Stimulated activated CD8-positive, alpha-beta memory T cell treated with anti-CD3 and anti-CD28 coated beads, Interleukin-12 subunit alpha, Interleukin-12 subunit beta, amount 100 ng/mL, for 24 hours (primary cell): ENCODE data around the gene ODF2L.

Source experiments
- DNase-seq: peaks from one replicate; pipeline ENCODE4 v3.0.0-alpha.2; 2020; ENCODE audit errors: extremely low read depth

Gene ODF2L, protein sequence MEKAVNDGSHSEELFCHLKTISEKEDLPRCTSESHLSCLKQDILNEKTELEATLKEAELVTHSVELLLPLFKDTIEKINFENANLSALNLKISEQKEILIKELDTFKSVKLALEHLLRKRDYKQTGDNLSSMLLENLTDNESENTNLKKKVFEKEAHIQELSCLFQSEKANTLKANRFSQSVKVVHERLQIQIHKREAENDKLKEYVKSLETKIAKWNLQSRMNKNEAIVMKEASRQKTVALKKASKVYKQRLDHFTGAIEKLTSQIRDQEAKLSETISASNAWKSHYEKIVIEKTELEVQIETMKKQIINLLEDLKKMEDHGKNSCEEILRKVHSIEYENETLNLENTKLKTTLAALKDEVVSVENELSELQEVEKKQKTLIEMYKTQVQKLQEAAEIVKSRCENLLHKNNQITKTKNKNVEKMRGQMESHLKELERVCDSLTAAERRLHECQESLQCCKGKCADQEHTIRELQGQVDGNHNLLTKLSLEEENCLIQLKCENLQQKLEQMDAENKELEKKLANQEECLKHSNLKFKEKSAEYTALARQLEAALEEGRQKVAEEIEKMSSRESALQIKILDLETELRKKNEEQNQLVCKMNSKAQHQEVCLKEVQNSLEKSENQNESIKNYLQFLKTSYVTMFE

DNA sequence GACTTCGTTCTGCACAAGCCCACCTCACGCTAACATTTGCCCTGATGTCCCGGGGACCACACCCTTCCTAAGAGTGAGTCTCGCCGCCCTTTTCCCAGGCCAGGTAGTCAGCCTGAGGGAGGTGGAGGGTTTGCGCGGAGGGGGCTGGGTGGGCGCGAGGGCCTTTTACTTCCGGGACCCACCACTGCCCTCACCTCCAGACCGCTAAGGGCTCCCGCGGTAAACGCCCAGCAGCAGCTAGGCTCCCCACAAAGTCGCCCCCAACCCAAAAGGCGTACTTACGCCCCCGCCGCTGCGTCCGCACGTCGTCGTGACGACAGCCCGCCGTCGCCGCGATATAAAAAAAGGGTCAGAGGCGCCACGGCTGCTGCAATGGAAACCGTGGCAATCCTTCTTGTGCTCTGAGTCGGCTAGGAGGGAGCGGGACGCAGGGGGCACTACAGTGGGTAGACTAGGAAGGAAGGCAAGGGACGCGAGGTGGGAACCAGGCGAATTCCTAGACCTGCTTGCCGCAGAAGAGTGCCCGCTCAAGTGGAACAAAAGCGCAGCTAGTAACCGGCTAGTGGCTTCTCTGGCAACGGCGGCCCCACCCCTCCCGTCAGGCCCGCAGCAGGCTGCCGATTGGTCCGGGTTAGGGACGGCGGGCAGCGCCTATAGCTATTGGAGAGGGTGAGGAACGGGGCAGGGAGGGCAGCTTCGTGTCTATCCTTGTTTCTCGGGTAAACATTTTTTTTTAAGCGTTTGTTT is at the start of gene ODF2L:
Gene ODF2L (minus strand): TSS at position 573 of the 747 bp plus-strand sequence. CDS start 9,296 bp downstream, outside the sequence.
- DNase-seq, result peak; percentile 71

DNA sequence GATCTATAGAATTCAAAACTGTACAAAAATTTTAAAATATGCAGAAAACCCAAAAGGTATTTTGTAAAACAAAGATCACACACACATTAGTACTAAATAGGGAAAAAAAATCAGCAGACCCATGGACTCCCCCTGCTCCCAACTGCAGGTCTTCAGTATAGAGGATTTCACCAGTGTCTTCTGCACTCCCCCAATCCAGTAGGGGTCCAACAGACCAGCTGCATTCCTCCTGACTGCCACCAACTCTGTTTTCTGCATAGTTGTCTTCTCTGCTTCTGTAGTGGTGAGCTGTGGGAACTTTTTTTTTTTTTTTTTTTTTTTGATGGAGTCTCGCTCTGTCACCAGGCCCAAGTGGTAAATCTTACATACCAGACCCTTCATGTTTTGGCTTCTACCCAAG is 49.8 kb upstream of the ODF2L start:
- DNase-seq, result no peak

DNA sequence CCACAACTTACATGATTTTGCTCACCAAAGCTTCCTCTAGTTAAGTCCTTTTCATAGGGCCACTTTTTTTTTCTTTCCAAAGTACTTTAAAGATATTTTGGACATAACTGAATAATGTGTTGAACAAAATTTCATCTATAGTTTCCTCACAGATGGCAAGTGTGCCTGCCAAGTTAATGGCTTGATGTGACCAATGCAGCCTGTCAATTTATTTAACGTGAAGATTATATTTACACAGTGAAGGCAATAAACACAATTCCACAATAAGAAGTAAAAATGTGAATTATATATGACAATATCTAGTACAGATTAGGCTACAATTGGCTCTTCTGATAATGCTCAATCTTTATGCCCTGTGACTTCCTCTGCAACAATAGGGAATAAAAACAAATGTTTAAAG is 45.9 kb upstream of the ODF2L start:
- no peak for DNase-seq

DNA sequence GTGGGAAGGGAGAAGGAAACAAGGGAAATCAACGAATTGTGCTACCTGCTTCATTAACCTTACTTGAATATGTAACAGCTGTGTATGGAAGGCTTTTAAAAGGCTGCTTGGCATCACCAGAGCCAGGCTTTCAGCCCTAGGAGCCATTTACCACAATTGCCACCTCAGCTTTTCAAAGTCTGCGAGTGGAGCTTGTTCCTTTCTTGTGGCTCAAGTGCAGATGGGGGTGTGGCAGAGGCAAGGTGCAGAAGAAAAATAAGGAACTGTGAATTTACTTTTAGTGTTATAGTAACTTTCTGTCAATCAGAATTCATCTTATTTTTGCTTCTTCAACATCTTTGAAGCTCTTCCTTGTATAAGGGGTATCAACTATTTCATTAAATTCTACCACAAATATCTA is 45.5 kb upstream of the ODF2L start:
- DNase-seq, result no peak

DNA sequence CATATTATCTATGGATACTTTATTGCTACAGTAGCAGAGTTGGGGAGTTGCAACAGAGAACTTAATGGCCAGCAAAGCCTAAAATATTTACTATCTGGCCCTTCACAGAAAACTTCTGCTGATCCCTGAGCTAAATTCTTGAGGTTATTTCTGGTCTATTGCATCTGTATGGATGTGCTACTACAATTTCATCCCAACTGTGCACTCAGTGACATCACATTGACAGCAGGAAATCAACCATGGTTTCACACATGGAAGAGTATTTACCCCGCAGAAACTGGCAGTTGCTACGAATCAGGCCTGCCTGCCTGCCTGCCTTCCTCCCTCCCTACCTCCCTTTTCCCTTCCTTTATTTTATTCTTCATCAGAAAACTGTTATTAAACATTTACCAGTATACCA is 39.9 kb upstream of the ODF2L start:
- no peak for DNase-seq

DNA sequence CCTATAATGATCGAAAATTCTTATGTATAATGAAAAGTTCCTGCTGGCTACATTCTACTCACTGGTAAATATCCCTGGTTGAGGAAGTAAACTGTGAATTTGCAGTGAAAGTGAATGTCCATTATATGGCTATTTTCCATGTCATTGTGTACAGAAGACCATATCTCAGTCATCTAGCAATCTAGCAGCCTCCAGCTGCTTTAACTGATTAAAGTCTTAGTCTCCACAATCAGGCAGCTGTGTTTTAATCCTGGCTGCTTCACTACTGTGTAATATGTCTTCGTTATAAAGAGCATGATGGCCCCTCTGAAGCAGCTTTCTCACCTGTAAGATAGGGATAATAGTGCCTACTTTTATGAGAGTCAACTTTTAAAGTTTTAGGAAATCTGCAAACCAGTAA is 39.2 kb upstream of the ODF2L start:
- no peak for DNase-seq

DNA sequence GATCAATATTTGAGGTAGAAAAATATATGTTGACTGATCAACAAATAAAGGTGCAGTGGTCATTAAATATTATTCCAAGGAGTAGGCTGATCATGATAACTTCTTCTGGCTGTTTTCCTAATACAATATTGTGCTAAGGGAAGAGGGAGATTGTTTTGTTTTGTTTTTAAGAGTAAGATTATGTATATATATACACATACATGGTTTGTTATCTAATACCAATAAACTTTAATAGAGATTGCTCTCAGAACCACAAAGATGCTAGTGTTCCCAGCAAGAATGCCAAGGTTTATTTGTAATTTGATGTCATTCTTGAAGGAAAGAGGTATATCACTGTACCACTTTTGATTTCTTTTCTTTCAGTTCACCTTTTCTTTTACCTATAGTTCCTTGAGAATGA is 37.9 kb upstream of the ODF2L start:
- DNase-seq, result no peak

DNA sequence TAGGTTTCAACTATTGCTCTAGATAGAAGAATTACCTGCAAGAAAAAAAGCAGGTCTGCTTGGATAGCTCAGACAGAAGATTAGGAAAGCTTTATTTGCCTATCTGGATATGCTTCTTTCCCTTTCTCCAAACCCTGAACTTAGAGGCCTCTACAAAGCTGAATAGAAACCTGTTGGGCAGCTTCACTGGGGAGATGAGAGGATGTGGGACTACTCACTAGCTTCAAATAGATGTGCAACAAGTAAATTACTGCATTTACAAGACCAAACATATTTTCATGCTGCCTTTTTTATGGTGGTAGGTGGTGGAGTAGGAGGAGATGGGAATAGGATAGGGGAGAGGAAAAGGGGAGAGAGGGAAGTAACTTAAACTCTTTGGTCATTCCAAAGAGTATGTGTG is 34.3 kb upstream of the ODF2L start:
- DNase-seq, result no peak

DNA sequence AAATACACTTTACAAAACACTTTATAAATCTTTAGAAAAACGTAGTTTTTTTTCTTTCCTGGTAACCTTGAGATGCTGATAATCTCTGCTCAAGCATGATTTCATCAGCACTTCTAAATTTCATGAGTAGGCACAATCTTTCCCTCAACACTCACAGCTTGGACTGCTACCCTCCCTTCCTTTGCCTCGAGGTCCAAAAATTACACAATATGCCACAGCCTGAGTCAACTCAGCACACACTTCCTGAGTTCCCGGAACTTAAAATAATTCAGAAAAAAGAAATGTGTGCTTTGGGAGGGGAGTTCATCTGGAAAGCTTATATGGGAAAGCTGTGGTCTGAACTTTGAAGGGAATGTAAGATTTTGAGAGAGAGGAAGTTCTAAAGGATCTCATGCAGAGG is 33.7 kb upstream of the ODF2L start:
- DNase-seq, result no peak

DNA sequence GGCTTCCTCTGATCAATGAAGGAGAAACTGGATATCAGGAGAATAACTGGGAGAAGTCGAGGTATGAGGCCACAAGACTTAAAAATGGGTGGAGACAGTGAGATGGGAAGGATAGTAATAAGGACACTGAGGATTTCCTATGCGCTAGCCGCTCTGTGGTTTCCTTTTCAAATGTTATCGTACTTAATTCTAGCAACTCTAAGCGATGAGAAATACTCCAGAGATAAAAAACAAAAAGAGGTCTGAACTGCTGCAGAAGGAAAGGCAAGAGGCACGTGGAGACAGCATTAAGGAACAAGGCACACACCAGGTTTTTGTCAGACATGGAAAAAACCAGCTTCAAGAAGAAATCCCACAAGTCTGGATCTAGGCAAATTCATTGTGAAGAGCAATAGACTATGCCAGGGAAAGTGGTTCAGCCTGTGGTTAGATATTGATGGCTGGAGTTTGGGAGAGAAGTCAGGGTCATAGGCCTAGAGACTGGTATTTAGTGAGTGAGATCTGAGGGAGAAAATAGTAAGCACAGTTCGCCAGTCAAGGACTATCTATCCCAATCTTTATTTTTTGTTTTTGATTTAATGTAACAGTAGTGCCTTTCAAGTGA is 33.1 kb upstream of the ODF2L start:
- DNase-seq, result no peak

DNA sequence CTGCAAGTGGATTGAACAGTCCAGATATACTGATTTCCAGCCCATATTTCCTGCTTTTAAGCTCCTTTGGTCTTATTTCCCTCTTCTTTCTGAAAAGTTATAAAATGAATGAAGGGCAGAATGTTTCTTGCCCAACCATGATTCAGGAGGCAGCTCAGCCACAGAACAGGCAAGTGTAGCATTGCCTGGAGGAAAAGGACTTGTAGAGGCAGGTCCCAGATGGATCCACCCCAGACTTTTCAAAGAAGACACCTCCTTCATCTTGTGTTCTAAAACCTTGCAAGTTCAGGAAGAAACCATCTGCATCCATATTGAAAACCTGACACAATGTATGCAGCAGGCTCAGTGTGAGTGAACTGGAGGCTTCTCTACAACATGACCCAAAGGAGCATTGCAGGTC is 27.8 kb upstream of the ODF2L start, which contains the start of gene CLCA2:
Gene CLCA2 (plus strand): TSS at position 299 of the 400 bp plus-strand sequence. CDS start 77 bp downstream, at position 376.
- no peak for DNase-seq

DNA sequence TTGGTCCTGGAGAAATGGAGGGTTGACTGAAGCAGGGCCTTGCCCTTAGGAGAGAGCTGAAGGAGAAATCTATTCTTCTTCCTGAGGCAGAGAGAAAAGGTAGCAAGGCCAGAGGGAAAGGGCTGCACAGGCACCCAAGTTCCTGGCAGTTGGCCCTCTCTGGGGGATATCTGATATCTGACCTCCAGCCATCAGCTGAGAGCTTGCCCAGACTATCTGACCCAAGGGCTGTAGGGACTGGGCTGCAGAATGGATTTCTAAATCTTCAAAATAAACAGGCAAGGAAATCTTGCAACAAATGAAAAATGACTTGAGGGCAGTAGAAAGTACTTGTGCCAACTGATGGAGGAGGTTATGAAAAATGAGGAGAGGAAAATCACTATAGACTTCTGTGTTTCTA is 27.4 kb upstream of the ODF2L start:
- DNase-seq, result no peak

DNA sequence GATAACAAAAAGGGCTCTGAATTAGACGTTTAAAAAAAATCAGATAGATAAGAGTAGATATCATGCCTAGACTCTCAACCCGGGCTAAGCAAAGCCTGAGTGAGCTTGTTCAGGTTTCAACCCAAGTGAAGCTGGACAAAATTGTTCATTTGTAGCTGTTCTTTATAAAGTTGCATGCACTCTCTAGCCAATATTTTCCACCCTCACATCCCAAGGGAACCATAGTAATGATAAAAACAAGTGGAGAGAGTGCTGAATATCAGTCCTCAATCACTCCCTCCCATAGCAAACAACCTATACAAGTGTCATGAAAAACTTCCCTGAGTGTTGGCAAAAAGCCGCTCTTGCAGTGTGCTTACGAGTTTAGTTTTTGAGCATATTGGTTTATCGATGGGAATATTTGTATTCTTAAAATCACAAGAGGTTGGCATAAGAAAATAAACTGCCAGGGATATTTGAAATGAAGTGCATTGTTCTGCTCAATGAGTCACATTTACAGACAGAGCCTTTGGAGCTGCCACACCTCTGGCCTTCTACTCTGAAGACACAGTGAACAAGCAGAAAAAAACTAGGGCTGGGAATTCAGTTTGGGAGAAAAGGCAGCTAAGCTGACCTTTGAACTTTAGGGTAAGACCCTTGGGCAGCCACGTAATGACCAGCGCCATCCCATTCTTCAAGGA is 25.6 kb upstream of the ODF2L start:
- DNase-seq, result no peak

DNA sequence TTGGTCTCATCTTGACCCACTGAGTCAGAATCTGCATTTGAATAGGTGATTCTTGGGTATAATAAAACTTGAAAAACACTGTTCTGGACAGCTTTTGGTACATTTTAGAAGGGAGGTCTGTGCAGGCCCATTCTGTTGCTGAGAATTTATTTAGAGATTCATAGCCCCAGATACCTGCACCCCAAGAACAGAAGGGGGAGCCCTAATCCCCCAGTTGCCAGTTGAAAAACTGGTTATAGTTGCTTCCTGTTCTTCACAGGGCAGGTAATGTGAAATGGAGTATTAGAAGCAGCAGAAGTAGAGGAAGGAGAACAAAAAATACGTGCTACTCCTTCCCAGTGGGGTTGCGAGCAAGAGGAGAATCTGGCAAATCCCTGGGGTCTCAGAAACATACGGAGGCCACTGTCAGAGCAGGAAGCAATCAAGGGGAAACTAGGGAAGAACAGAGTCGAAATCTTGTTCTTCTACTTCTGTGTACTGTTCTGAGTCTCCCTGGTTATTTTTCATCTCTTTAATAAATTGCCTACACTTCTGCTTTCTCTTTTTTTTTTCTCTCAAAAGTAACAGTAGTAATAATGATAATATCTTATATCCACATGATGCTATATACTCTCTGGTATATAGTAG is 23.3 kb upstream of the ODF2L start:
- DNase-seq, result no peak

DNA sequence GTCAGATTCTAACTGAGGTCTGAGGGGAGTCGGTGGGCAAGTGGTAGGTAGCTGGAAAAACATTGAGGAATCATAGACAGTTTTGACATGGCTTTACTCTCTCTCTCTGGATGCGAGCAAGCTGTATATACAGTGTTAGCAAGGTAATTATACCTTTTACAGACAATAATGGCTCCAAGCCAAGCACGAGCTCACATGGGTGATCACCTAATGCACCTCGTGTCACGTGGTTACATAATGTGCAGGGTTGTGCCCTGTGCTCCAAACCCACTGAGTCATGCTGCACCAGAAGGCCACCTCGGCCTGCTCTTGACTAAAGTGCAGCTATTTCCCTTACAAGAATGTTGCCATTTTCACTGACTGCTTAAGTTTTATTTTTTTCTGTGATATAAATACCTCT is 20.2 kb upstream of the ODF2L start:
- no peak for DNase-seq

DNA sequence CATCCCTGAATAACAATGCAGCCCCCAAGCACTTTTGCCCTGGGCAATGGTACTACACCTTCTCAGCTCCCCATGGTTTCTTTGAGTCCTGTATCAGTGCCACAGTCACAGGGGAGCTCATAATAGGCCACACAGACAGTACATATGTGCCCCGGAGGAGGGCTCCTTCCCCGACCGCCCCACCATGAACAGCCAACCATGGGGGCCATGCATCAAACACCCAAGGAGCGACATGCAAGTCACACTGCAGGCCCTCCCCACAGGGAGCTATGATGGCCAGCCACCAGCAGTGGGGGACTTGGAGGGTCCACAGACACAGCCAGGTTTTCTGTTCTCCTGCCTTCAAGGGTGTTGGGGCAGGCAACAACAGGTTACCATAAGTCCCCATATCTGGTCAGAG is 14.8 kb upstream of the ODF2L start:
- no peak for DNase-seq

DNA sequence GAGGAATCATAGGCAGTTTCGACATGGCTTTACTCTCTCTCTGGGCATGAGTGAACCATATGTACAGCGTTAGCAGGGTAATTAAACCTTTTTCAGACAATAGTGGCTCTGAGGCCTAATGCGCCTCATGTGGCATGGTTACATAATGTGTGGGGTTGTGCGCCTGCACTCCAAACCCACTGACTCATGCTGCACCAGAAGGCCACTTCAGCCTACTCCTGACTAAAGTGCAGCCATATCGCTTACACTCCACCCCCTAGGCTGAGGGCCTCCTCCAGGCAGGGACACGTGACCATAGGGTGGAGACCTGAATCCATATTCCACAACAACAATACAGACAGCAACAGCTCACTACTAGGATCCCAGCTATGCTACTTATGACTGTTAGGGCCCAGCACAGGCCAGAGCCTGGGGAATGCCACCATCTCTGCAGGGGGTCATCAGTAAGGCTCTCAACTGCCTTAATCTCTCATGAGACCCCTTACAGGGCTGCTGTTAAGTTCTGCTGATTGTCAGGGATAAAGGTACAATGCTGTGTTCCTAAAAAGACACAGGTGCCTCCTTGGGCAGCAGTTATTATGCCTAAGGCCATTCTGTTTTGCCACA is 13.4 kb upstream of the ODF2L start:
- no peak for DNase-seq

DNA sequence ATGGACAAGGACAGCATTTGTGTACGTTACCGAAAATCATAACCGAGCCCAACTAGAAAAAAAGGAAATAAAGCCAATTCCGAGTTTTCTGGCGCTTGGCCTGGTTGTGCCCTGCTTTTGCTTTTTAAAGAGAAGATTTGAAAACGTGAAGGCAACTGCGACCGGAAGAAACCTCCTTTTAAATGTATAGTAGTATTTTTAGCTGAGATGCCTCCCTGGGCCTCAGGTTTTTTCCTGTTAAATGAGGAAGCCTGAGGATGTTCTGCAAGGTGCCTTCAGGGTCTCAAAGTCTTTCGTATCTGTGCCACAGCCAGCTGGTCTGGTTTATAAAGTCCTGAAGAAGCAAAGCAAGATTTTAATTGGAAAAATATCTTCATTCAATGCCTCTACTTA is 371 bp upstream of the ODF2L start:
- no peak for DNase-seq

DNA sequence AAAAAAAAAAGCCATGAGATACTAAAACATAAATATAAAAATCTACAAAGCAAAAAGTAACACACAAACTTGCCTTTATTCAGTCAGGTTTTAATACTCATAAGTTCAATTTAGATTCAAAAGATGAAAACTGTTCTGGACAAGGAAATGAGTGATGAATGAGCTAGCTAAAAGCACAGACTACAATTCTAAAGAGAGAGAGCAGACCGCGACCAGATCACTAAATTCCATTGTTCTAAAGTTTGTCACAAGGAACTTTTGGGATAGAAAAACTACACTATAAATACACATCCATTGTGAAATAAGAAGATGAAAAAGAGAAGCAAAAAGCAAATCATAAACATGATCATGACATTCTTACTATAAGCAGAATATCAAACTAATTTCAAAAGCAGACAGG is 1.7 kb downstream of the ODF2L start:
- DNase-seq, result no peak

DNA sequence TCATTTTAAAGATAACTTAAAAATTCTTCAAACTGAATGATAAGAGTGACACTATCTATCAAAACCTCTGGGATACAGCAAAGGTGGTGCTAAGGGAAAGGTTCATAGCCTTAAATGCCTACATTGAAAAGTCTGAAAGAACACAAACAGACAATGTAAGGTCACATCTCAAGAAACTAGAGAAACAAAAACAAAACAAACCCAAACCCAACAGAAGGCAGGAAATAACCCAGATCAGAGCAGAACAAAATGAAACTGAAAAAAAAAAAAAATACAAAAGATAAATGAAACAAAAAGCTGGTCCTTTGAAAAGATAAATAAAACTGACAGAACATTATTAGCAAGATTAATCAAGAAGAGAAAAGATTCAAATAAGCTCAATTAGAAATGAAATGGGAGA is 6.8 kb downstream of the ODF2L start:
- no peak for DNase-seq

DNA sequence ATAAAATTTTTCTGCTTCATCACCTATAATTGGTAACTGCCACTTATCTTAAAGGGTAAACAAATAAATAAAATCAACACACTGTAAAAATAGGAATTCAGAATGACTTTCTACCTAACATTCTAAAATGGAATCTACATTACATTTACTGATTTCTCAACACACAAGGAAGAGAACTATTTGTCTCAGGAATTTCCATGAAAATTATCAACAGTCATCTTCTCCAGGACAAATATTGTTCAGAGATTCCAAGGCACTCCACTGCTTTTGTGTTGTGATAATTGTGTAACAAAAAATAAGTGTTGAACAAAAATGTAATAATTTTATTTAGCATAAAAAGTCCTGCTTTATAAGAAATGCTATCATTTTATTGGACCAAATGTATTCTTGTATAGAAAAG is 7.3 kb downstream of the ODF2L start:
- DNase-seq, result no peak
